Lung (tissue), 12 donors: ENCODE results near the gene TGFBR1. TPM values are rescaled to one million over a fixed set of nuclear protein-coding genes. Genes with fewer than 3 reads are reported as not detected.

Experiments
- ATAC-seq: fragments of 200-7000 bp; cut with Tn5 transposase; one replicate; pipeline ENCODE4 v1.9.1; 2020; ENCODE audit warnings: moderate number of reproducible peaks; ENCODE audit not compliant: insufficient read depth, low FRiP score
- DNase-seq, 3 donors: peaks; one replicate each; pipeline ENCODE4 v3.0.0-alpha.2; 2013 to 2017
- H3K27ac ChIP-seq, 2 donors: one replicate each; pipeline ENCODE4 v1.5.1; 2013; ENCODE audit warnings: mild to moderate bottlenecking in 2 of 2, moderate library complexity in 2 of 2, control low read depth in 1 of 2, inconsistent platforms in 1 of 2, low read depth in 1 of 2, low read length in 1 of 2
- H3K27me3 ChIP-seq, 3 donors: one replicate each; pipeline ENCODE4 v1.5.1; 2013; ENCODE audit warnings: low read length in 2 of 3; ENCODE audit not compliant: control insufficient read depth in 3 of 3, insufficient read depth in 3 of 3
- H3K36me3 ChIP-seq, 4 donors: one replicate each; pipeline ENCODE4 v1.5.1; 2013; ENCODE audit warnings: low read length in 4 of 4, mild to moderate bottlenecking in 1 of 4, moderate library complexity in 1 of 4; ENCODE audit not compliant: control insufficient read depth in 4 of 4, insufficient read depth in 4 of 4
- H3K4me1 ChIP-seq, 5 donors: one replicate each; pipeline ENCODE4 v1.5.1; 2013; ENCODE audit warnings: low read length in 5 of 5, mild to moderate bottlenecking in 2 of 5, moderate library complexity in 1 of 5; ENCODE audit not compliant: control insufficient read depth in 5 of 5, insufficient read depth in 5 of 5
- H3K4me3 ChIP-seq: one replicate; pipeline ENCODE4 v1.5.1; 2013; ENCODE audit warnings: mild to moderate bottlenecking, control low read depth, moderate library complexity
- H3K9ac ChIP-seq, 2 donors: one replicate each; pipeline ENCODE4 v1.5.1; 2013; ENCODE audit warnings: low read length in 2 of 2, control low read depth in 1 of 2; ENCODE audit not compliant: insufficient read depth in 1 of 2
- H3K9me3 ChIP-seq, 4 donors: one replicate each; pipeline ENCODE4 v1.5.1; 2013; ENCODE audit warnings: low read length in 3 of 4, mild to moderate bottlenecking in 1 of 4, moderate library complexity in 1 of 4; ENCODE audit not compliant: control insufficient read depth in 4 of 4, insufficient read depth in 3 of 4
- CTCF ChIP-seq: IDR thresholded peaks from 2 replicates; pipeline ENCODE4 v1.5.1; 2012; ENCODE audit warnings: mild to moderate bottlenecking; ENCODE audit errors: control extremely low read depth, extremely low read depth
- WGBS, 2 donors: extraction: QIAGEN DNeasy Blood & Tissue Kit; methylation state at CpG; one replicate each; pipeline ENCODE4 v1.1.7; 2013; 5-methylcytosine and 5-hydroxymethylcytosine counted together
- polyA plus RNA-seq, 2 donors: library from polyadenylated mRNA; stranded (reverse); fragments of 200-250 nt; gene quantifications; one replicate each; pipeline ENCODE4 v1.2.1, GENCODE V29; 2013
- total RNA-seq, 2 donors: library from RNA; depleted of rRNA in 1 of 2; stranded (reverse); fragments of >200 nt in 1 of 2; gene quantifications; one replicate each; pipeline ENCODE4 v1.2.1, GENCODE V29; 2014 to 2021
- donor health status: control.
- donor health status: control.
- donor health status: Bipolar disorder and iron deficiency.
- donor health status: healthy.
- donor health status: DM: yes; HTN: yes; CAD: no.

The TGFBR1 gene
- total and polyA plus RNA-seq, 4 donors: 14.2 to 73.2 (median 28.9) TPM

- Histone ChIP-seq H3K4me1 (peaks cover 0 to 6% (median 0%) of the 10 kb centered on the region in 5 donors), H3K9ac (no peak overlapping the region), H3K36me3 (no peaks in the 10 kb centered on the region), H3K27me3 (no peaks in the 10 kb centered on the region), H3K4me3 (no peak overlapping the region), H3K27ac (no peak overlapping the region), H3K9me3 (no peaks in the 10 kb centered on the region)
- DNase-seq (no peak), ATAC-seq (no peak)
- TF ChIP-seq CTCF: no peak
- 93 to 94% methylated on average over 4 of the region's 4 CpGs for WGBS, 2 donors
Measured at GRCh38 chr9:99076030-99076429, 28.9 kb upstream of the TGFBR1 start.

- no peak for TF ChIP-seq CTCF
- Histone ChIP-seq H3K36me3 (no peaks in the 10 kb centered on the region), H3K27me3 (no peaks in the 10 kb centered on the region), H3K4me1 (peaks cover 0 to 6% (median 0%) of the 10 kb centered on the region in 5 donors), H3K4me3 (no peak overlapping the region), H3K9me3 (no peaks in the 10 kb centered on the region), H3K9ac (no peak overlapping the region), H3K27ac (peak overlapping the region in 1 of 2 donors; percentile 8)
- ATAC-seq: no peak
- DNase-seq: no peak
- 21 to 31% methylated on average over 6 of the region's 6 CpGs for WGBS, 2 donors
Measured at GRCh38 chr9:99076483-99077171, 28.3 kb upstream of the TGFBR1 start.

- H3K4me1 ChIP-seq: peaks cover 0 to 8% (median 0%) of the 10 kb centered on the region in 5 donors
- ATAC-seq (no peak), DNase-seq (no peak)
- TF ChIP-seq CTCF: no peak
- H3K9me3 ChIP-seq: no peaks in the 10 kb centered on the region
- 81 to 94% methylated on average over 2 of the region's 2 CpGs for WGBS, 2 donors
- H3K27ac ChIP-seq: no peak overlapping the region
- no peaks in the 10 kb centered on the region for H3K36me3 ChIP-seq
- H3K27me3 ChIP-seq: no peaks in the 10 kb centered on the region
- no peak overlapping the region for H3K4me3 ChIP-seq
- no peak overlapping the region for H3K9ac ChIP-seq
Measured at GRCh38 chr9:99078717-99079116, 26.2 kb upstream of the TGFBR1 start.

GRCh38 chr9:99079542-99079941, 25.4 kb upstream of the TGFBR1 start:
- no peak for TF ChIP-seq CTCF
- WGBS, 2 donors: 90 to 93% methylated on average over 3 of the region's 3 CpGs
- Histone ChIP-seq H3K4me1 (peaks cover 0 to 8% (median 0%) of the 10 kb centered on the region in 5 donors), H3K27me3 (no peaks in the 10 kb centered on the region), H3K4me3 (no peak overlapping the region), H3K36me3 (no peaks in the 10 kb centered on the region), H3K9me3 (no peaks in the 10 kb centered on the region), H3K9ac (no peak overlapping the region), H3K27ac (no peak overlapping the region)
- ATAC-seq: no peak
- no peak for DNase-seq
